IMR-90 (cell line): ENCODE data around the gene EEF1E1. TPM values are rescaled to one million over a fixed set of nuclear protein-coding genes. Genes with fewer than 3 reads are reported as not detected.

ENCODE experiments used
- ATAC-seq: fragments of 200-7000 bp; cut with Tn5 transposase; 2 replicates; pipeline ENCODE4 v1.9.1; 2020; ENCODE audit warnings: low read depth, mild to moderate bottlenecking, moderate library complexity
- BruUV-seq: library from RNA; stranded (reverse); fragments of 400-500 nt; replicated peaks from 2 replicates; lab custom pipeline; 2021; lab: Mats Ljungman, UMichigan
- CTCF ChIA-PET: fragments of 300-600 bp; formaldehyde crosslinking; extraction: SDS; loops from one replicate; lab custom pipeline; 2021; ENCODE audit warnings: antibody characterized with exemption; lab: Yijun Ruan, JAX
- POLR2A ChIA-PET: fragments of 300-600 bp; sonication (Branson Sonifier 250); formaldehyde crosslinking; loops from one replicate; lab custom pipeline; 2022; ENCODE audit warnings: antibody characterized with exemption; ENCODE audit not compliant: unreplicated experiment; lab: Charles Lee
- DNase-seq: peaks from one replicate; pipeline ENCODE4 v3.0.0; 2013
- H2AFZ ChIP-seq: replicated peaks from 2 replicates; pipeline ENCODE3; 2013; ENCODE audit warnings: low read length, mild to moderate bottlenecking; ENCODE audit not compliant: poor library complexity
- H2AK5ac ChIP-seq: 2 replicates; pipeline ENCODE4 v1.6.1; 2013; ENCODE audit warnings: low read depth, low read length, inconsistent platforms
- H2AK9ac ChIP-seq: replicated peaks from 2 replicates; pipeline ENCODE3; 2013; ENCODE audit warnings: mild to moderate bottlenecking, low read depth, low read length, moderate library complexity; ENCODE audit not compliant: poor library complexity
- H2BK120ac ChIP-seq: 2 replicates; pipeline ENCODE4 v1.6.1; 2013; ENCODE audit warnings: low read depth, low read length, inconsistent platforms
- H2BK15ac ChIP-seq: 3 replicates; pipeline ENCODE4 v1.6.1; 2013; ENCODE audit warnings: low read depth, low read length, inconsistent platforms
- H2BK20ac ChIP-seq: 2 replicates; pipeline ENCODE4 v1.6.1; 2013; ENCODE audit warnings: low read depth, mild to moderate bottlenecking, inconsistent platforms, low read length, moderate library complexity
- H2BK5ac ChIP-seq: 2 replicates; pipeline ENCODE4 v1.6.1; 2013; ENCODE audit warnings: mild to moderate bottlenecking, low read depth, low read length, inconsistent platforms; ENCODE audit not compliant: poor library complexity, severe bottlenecking
- H3K14ac ChIP-seq: replicated peaks from 2 replicates; pipeline ENCODE4 v1.6.1; 2013; ENCODE audit warnings: low read depth, low read length, inconsistent platforms
- H3K18ac ChIP-seq: 2 replicates; pipeline ENCODE4 v1.6.1; 2013; ENCODE audit warnings: low read depth, low read length, control low read depth
- H3K23ac ChIP-seq: 2 replicates; pipeline ENCODE4 v1.6.1; 2013; ENCODE audit warnings: low read depth, low read length, inconsistent platforms
- H3K27ac ChIP-seq: 2 replicates; pipeline ENCODE4 v1.5.1; 2013; ENCODE audit warnings: mild to moderate bottlenecking, control low read depth, low read length; ENCODE audit not compliant: insufficient read depth
- H3K27me3 ChIP-seq: 2 replicates; pipeline ENCODE4 v1.6.1; 2013; ENCODE audit warnings: low read length; ENCODE audit not compliant: control insufficient read depth, insufficient read depth
- H3K36me3 ChIP-seq: 2 replicates; pipeline ENCODE4 v1.6.1; 2013; ENCODE audit warnings: low read length, mixed read lengths; ENCODE audit not compliant: control insufficient read depth, insufficient read depth
- H3K4ac ChIP-seq: 2 replicates; pipeline ENCODE4 v1.6.1; 2013; ENCODE audit warnings: low read depth, low read length, inconsistent platforms
- H3K4me1 ChIP-seq: 2 replicates; pipeline ENCODE4 v1.6.1; 2013; ENCODE audit warnings: low read length, mixed read lengths; ENCODE audit not compliant: control insufficient read depth, insufficient read depth
- H3K4me2 ChIP-seq: 2 replicates; pipeline ENCODE4 v1.6.1; 2013; ENCODE audit warnings: low read depth, mild to moderate bottlenecking, control low read depth, low read length, moderate library complexity
- H3K4me3 ChIP-seq: 2 replicates; pipeline ENCODE4 v1.5.1; 2013; ENCODE audit warnings: low read depth, mild to moderate bottlenecking, control low read depth, low read length, moderate library complexity; ENCODE audit not compliant: insufficient read depth
- H3K56ac ChIP-seq: 2 replicates; pipeline ENCODE4 v1.6.1; 2013; ENCODE audit warnings: low read length, inconsistent platforms; ENCODE audit not compliant: insufficient read depth; ENCODE audit errors: extremely low read depth
- H3K79me1 ChIP-seq, 2 experiments: 2 replicates each; pipeline ENCODE4 v1.6.1; 2013; ENCODE audit warnings: low read length in 2 of 2, inconsistent platforms in 1 of 2, low read depth in 1 of 2
- H3K9ac ChIP-seq: 2 replicates; pipeline ENCODE4 v1.6.1; 2013; ENCODE audit warnings: low read depth, low read length, control low read depth
- H3K9me1 ChIP-seq: 2 replicates; pipeline ENCODE4 v1.6.1; 2013; ENCODE audit warnings: low read length, inconsistent platforms; ENCODE audit not compliant: insufficient read depth
- H3K9me3 ChIP-seq: 2 replicates; pipeline ENCODE4 v1.6.1; 2013; ENCODE audit warnings: low read length; ENCODE audit not compliant: control insufficient read depth, insufficient read depth
- H4K20me1 ChIP-seq: 2 replicates; pipeline ENCODE4 v1.6.1; 2013; ENCODE audit warnings: low read length, inconsistent platforms; ENCODE audit not compliant: insufficient read depth
- H4K5ac ChIP-seq: 2 replicates; pipeline ENCODE4 v1.6.1; 2013; ENCODE audit warnings: mild to moderate bottlenecking, low read depth, low read length, control low read depth
- H4K8ac ChIP-seq, 2 experiments: 2 replicates each; pipeline ENCODE4 v1.6.1; 2013; ENCODE audit warnings: low read depth in 2 of 2, low read length in 2 of 2, control low read depth in 1 of 2, inconsistent platforms in 1 of 2
- H4K91ac ChIP-seq: 2 replicates; pipeline ENCODE4 v1.6.1; 2013; ENCODE audit warnings: low read depth, low read length, inconsistent platforms; ENCODE audit not compliant: insufficient read depth
- BHLHE40 ChIP-seq: fragments of 150-350 bp; IDR thresholded peaks from 2 replicates; pipeline ENCODE4 v1.6.1; 2016; ENCODE audit warnings: mild to moderate bottlenecking, low read depth, low read length
- CEBPB ChIP-seq: IDR thresholded peaks from 2 replicates; pipeline ENCODE4 v1.6.1; 2012; ENCODE audit warnings: low read depth, low read length, improper control_type of control experiment
- CHD1 ChIP-seq: IDR thresholded peaks from 2 replicates; pipeline ENCODE4 v1.6.1; 2012; ENCODE audit warnings: low read depth, low read length, improper control_type of control experiment
- FOS ChIP-seq: fragments of 150-350 bp; IDR thresholded peaks from 2 replicates; pipeline ENCODE4 v1.6.1; 2016; ENCODE audit warnings: low read depth, low read length
- MAFK ChIP-seq: IDR thresholded peaks from 2 replicates; pipeline ENCODE4 v1.6.1; 2012; ENCODE audit warnings: low read depth, low read length, improper control_type of control experiment
- MAZ ChIP-seq: IDR thresholded peaks from 2 replicates; pipeline ENCODE4 v1.6.1; 2012; ENCODE audit warnings: low read depth, mild to moderate bottlenecking, low read length, improper control_type of control experiment, moderate library complexity, borderline replicate concordance
- MXI1 ChIP-seq: IDR thresholded peaks from 2 replicates; pipeline ENCODE4 v1.6.1; 2012; ENCODE audit warnings: low read depth, mild to moderate bottlenecking, low read length, moderate library complexity, borderline replicate concordance
- NFE2L2 ChIP-seq: fragments of 150-350 bp; IDR thresholded peaks from 2 replicates; pipeline ENCODE4 v1.6.1; 2016; ENCODE audit warnings: low read depth, mild to moderate bottlenecking, low read length
- POLR2A ChIP-seq: IDR thresholded peaks from 2 replicates; pipeline ENCODE4 v1.6.1; 2012; ENCODE audit warnings: mild to moderate bottlenecking, low read depth, low read length
- RAD21 ChIP-seq: IDR thresholded peaks from 2 replicates; pipeline ENCODE4 v1.6.1; 2012; ENCODE audit warnings: low read length, improper control_type of control experiment
- RCOR1 ChIP-seq: IDR thresholded peaks from 2 replicates; pipeline ENCODE4 v1.6.1; 2012; ENCODE audit warnings: mild to moderate bottlenecking, low read length, improper control_type of control experiment; ENCODE audit not compliant: insufficient replicate concordance
- RFX5 ChIP-seq: IDR thresholded peaks from 2 replicates; pipeline ENCODE4 v1.8.0; 2012; ENCODE audit warnings: low read depth, mild to moderate bottlenecking, low read length, moderate library complexity
- SMC3 ChIP-seq: fragments of 150-350 bp; IDR thresholded peaks from 2 replicates; pipeline ENCODE4 v1.6.1; 2016; ENCODE audit warnings: low read depth, mild to moderate bottlenecking, antibody characterized with exemption, low read length, moderate library complexity
- WGBS, 2 experiments: methylation state at CpG; one replicate each; pipeline versions ENCODE4 v1.1.5 to v1.1.7; 2013; ENCODE audit warnings: missing lambda C conversion rate in 2 of 2; ENCODE audit not compliant: insufficient read length in 1 of 2; ENCODE audit errors: extremely low coverage in 2 of 2; 5-methylcytosine and 5-hydroxymethylcytosine counted together
- dilution Hi-C: fragments of 300-500 bp; cut with HindIII; formaldehyde crosslinking; loops from one replicate; pipeline ENCODE4 v1.14.3; 2018; ENCODE audit warnings: low sequenced_read_pairs; ENCODE audit not compliant: unreplicated experiment
- in situ Hi-C: fragments of 300-500 bp; cut with MboI; formaldehyde crosslinking; loops from 3 replicates; pipeline ENCODE4 v1.14.3; 2019; ENCODE audit warnings: low sequenced_read_pairs, inconsistent platforms, mixed read lengths
- intact Hi-C: fragments of 100-400 bp; cut with micrococcal nuclease; formaldehyde crosslinking; loops from 2 replicates; pipeline ENCODE4 v1.10.0; 2022
- polyA plus RNA-seq, 3 experiments: library from polyadenylated mRNA; depleted of rRNA; stranded (reverse); fragments of >200 nt; gene quantifications; 2 replicates each; pipeline ENCODE4 v1.2.3, GENCODE V29; 2012; ENCODE audit warnings: low replicate concordance in 1 of 3
- total RNA-seq: library from RNA; depleted of rRNA; stranded (reverse); fragments of >200 nt; gene quantifications from 2 replicates; pipeline ENCODE4 v1.2.3, GENCODE V29; 2012
- TF ChIP-seq, protein P1 (sequence below): conservative IDR thresholded peaks from 2 replicates; pipeline ENCODE4 v1.5.1; 2012; ENCODE audit warnings: mild to moderate bottlenecking, low read depth, low read length, improper control_type of control experiment
- TF ChIP-seq, protein P2 (sequence below): fragments of 150-350 bp; IDR thresholded peaks from 2 replicates; pipeline ENCODE4 v1.6.1; 2016; ENCODE audit warnings: low read depth, mild to moderate bottlenecking, low read length, moderate library complexity, borderline replicate concordance
- TF ChIP-seq, protein P3 (sequence below): fragments of 150-350 bp; IDR thresholded peaks from 2 replicates; pipeline ENCODE4 v1.6.1; 2017; ENCODE audit warnings: mild to moderate bottlenecking, antibody characterized with exemption, low read length, low read depth

Gene EEF1E1
- total and polyA plus RNA-seq, 2 of the 4 experiments (the other 2 are of a cell fraction) = 65.8 to 68.6 TPM

DNA sequence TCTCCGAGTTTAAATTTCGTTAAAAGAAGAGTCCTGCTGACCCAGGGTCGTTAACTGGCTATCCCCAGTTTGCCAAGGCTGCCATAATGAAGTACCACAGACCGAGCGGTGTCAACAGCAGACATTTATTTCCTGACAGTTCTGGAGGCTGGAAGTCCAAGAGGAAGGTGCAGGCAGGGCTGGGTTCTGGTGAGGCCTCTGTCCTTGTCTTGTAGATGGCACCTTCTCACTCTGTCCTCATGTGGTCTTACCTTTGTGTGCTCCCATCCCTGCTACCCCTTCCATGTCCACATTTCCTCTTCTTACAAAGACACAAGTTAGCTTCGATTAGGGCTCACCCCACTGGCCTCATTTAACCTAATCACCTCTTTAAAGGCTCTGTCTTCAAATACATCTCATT, 29.8 kb upstream of the EEF1E1 start:
- Histone ChIP-seq H2AK5ac (no peak overlapping the region), H2AK9ac (no peak overlapping the region), H3K79me1 (no peaks in the 10 kb centered on the region), H4K20me1 (no peaks in the 10 kb centered on the region), H3K56ac (no peak overlapping the region), H3K36me3 (no peaks in the 10 kb centered on the region), H3K4me1 (no peaks in the 10 kb centered on the region), H3K9me1 (no peaks in the 10 kb centered on the region), H4K91ac (no peak overlapping the region), H2BK120ac (no peak overlapping the region), H4K5ac (no peak overlapping the region), H3K4me3 (no peak overlapping the region), H3K14ac (no peak overlapping the region), H2BK15ac (no peak overlapping the region), H3K4ac (no peak overlapping the region), H2AFZ (peak overlapping the region; percentile 52), H3K23ac (no peak overlapping the region), H4K8ac (no peak overlapping the region), H3K4me2 (no peak overlapping the region), H3K27ac (no peak overlapping the region), H2BK5ac (no peak overlapping the region), H3K18ac (no peak overlapping the region), H3K9ac (no peak overlapping the region), H3K27me3 (no peaks in the 10 kb centered on the region), H2BK20ac (no peak overlapping the region), H3K9me3 (no peaks in the 10 kb centered on the region)
- in situ Hi-C loops = loop anchor here (5.0 kb wide), 1 partner anchor 90 kb away; no protein-coding TSS in a partner anchor
- intact Hi-C loops = loop anchor here (5.0 kb wide), 2 partner anchors 50 to 285 kb away; no protein-coding TSS in a partner anchor
- WGBS, 2 experiments = 13% methylated on average over 2 of the region's 6 CpGs; no CpG with 5 or more reads in 1 of the 2 experiments
- DNase-seq (no peak), ATAC-seq (no peak)
- POLR2A ChIA-PET = interaction anchor here (1.6 kb wide), 1 partner anchor 87 kb away, joined by 5 read pairs; no protein-coding TSS in a partner anchor
- TF ChIP-seq RFX5 (no peak), RCOR1 (no peak), NFE2L2 (no peak), POLR2A (no peak), SMC3 (no peak), MAFK (no peak), RAD21 (no peak), MAZ (no peak), CEBPB (no peak), CHD1 (no peak), MXI1 (no peak), BHLHE40 (no peak), FOS (no peak)
- TF ChIP-seq, protein P1, sequence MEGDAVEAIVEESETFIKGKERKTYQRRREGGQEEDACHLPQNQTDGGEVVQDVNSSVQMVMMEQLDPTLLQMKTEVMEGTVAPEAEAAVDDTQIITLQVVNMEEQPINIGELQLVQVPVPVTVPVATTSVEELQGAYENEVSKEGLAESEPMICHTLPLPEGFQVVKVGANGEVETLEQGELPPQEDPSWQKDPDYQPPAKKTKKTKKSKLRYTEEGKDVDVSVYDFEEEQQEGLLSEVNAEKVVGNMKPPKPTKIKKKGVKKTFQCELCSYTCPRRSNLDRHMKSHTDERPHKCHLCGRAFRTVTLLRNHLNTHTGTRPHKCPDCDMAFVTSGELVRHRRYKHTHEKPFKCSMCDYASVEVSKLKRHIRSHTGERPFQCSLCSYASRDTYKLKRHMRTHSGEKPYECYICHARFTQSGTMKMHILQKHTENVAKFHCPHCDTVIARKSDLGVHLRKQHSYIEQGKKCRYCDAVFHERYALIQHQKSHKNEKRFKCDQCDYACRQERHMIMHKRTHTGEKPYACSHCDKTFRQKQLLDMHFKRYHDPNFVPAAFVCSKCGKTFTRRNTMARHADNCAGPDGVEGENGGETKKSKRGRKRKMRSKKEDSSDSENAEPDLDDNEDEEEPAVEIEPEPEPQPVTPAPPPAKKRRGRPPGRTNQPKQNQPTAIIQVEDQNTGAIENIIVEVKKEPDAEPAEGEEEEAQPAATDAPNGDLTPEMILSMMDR = no peak
- TF ChIP-seq, protein P2, sequence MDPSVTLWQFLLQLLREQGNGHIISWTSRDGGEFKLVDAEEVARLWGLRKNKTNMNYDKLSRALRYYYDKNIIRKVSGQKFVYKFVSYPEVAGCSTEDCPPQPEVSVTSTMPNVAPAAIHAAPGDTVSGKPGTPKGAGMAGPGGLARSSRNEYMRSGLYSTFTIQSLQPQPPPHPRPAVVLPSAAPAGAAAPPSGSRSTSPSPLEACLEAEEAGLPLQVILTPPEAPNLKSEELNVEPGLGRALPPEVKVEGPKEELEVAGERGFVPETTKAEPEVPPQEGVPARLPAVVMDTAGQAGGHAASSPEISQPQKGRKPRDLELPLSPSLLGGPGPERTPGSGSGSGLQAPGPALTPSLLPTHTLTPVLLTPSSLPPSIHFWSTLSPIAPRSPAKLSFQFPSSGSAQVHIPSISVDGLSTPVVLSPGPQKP = no peak
- TF ChIP-seq, protein P3, sequence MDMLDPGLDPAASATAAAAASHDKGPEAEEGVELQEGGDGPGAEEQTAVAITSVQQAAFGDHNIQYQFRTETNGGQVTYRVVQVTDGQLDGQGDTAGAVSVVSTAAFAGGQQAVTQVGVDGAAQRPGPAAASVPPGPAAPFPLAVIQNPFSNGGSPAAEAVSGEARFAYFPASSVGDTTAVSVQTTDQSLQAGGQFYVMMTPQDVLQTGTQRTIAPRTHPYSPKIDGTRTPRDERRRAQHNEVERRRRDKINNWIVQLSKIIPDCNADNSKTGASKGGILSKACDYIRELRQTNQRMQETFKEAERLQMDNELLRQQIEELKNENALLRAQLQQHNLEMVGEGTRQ = no peak
- no TSS peak for BruUV-seq
- CTCF ChIA-PET = interaction anchor here (0.9 to 7.4 kb wide), 7 partner anchors 9 to 88 kb away, joined by 3 to 145 read pairs (median 9); no protein-coding TSS in a partner anchor
- dilution Hi-C loops = no loop called here
